Ovary (tissue), 9 donors: Measurements from ENCODE around the gene HMCES. TPM values are rescaled to one million over a fixed set of nuclear protein-coding genes. Genes with fewer than 3 reads are reported as not detected.
"Not testable (repeated sequence)": the region's sequence is repeated elsewhere in the genome, so short reads cannot be mapped to it uniquely, and the experiment has no call there.

ENCODE experiments used
- DNase-seq, 5 donors: peaks; one replicate each; pipeline ENCODE4 v3.0.0-alpha.2; 2019 to 2020
- H3K27ac ChIP-seq, 2 donors: fragments of 200-600 bp; one replicate each; pipeline versions ENCODE4 v1.5.1 to v1.8.0; 2019 to 2022
- H3K27me3 ChIP-seq: fragments of 200-600 bp; one replicate; pipeline ENCODE4 v1.8.0; 2022
- H3K36me3 ChIP-seq: fragments of 200-600 bp; sonication (generic); one replicate; pipeline ENCODE4 v1.5.1; 2019
- H3K4me1 ChIP-seq: one replicate; pipeline ENCODE4 v1.8.1; 2013; ENCODE audit warnings: mild to moderate bottlenecking, moderate library complexity; ENCODE audit not compliant: insufficient read depth
- H3K4me3 ChIP-seq: fragments of 200-600 bp; sonication (generic); one replicate; pipeline ENCODE4 v1.5.1; 2017
- H3K9me3 ChIP-seq, 2 donors: fragments of 200-600 bp in 1 of 2; sonication (generic) in 1 of 2; one replicate each; pipeline versions ENCODE4 v1.5.1 to v1.8.1; 2013 to 2019; ENCODE audit warnings: mild to moderate bottlenecking in 1 of 2, moderate library complexity in 1 of 2
- CTCF ChIP-seq, 3 donors: fragments of 450-650 bp in 2 of 3; fragments of 200-600 bp in 1 of 3; IDR thresholded peaks; one replicate each; pipeline versions ENCODE4 v1.5.1 to v1.8.0; 2016 to 2022; ENCODE audit warnings: antibody characterized with exemption in 3 of 3, mild to moderate bottlenecking in 1 of 3
- EP300 ChIP-seq: sonication (generic); formaldehyde crosslinking; IDR thresholded peaks from one replicate; pipeline ENCODE4 v1.6.1; 2017; ENCODE audit warnings: antibody characterized with exemption
- POLR2A ChIP-seq: fragments of 450-650 bp; IDR thresholded peaks from one replicate; pipeline ENCODE4 v1.6.1; 2017; ENCODE audit warnings: antibody characterized with exemption, mild to moderate bottlenecking, moderate library complexity
- WGBS, 3 donors: extraction: QIAGEN DNeasy Blood & Tissue Kit in 1 of 3; methylation state at CpG; one replicate each; pipeline versions ENCODE4 v1.1.5 to v1.1.7; 2013 to 2017; 5-methylcytosine and 5-hydroxymethylcytosine counted together
- intact Hi-C, 4 donors: fragments of 100-400 bp; cut with DNase I; formaldehyde crosslinking; loops; one replicate each; pipeline versions ENCODE4 v1.11.0 to v1.15.1; 2022 to 2023
- polyA plus RNA-seq, 2 donors: library from polyadenylated mRNA; stranded (reverse); fragments of 200-250 nt in 1 of 2; fragments of 350-450 nt in 1 of 2; fragmentation: Illumina TruSeq in 1 of 2; extraction: RNeasy Lipid Tissue Mini Kit (QIAGEN cat#74804) in 1 of 2; gene quantifications; one replicate each; pipeline ENCODE4 v1.2.3, GENCODE V29; 2013 to 2014
- total RNA-seq, 7 donors: library from RNA; depleted of rRNA in 2 of 7; stranded (reverse); fragments of >200 nt in 2 of 7; fragmentation: NEBNext Ultra II Directional in 3 of 7; extraction: Animal tissue kit (Norgen Biotek cat#: 25700) in 3 of 7; gene quantifications; one replicate each; pipeline versions ENCODE4 v1.1.0 to v1.2.4, GENCODE V29; 2016 to 2023
- donor health status: DM: no; HTN: no; CAD: no; lungs with moderate emphysema.
- donor health status: DM: no; HTN: no; CAD: no.
- donor health status: Bipolar disorder and iron deficiency.
- donor health status: DM: yes; HTN: yes; CAD: no.
- donor health status: DM: no; HTN: no; CAD: no.
- donor health status: DM: yes; HTN: yes; CAD: no.

HMCES gene
- total and polyA plus RNA-seq, 9 donors = 15.5 to 44.5 (median 35.2) TPM

GRCh38 chr3:129345971-129346370 is 67.3 kb downstream of the HMCES start:
- TF ChIP-seq EP300 = no peak
- no peak for TF ChIP-seq POLR2A
- no peak for TF ChIP-seq CTCF (IDR thresholded peaks at IDR 0.05)
- DNase-seq = no peak
- Histone ChIP-seq H3K27ac (no peak overlapping the region), H3K9me3 (no peaks in the 10 kb centered on the region), H3K27me3 (no peaks in the 10 kb centered on the region), H3K4me3 (no peak overlapping the region), H3K4me1 (no peaks in the 10 kb centered on the region), H3K36me3 (no peaks in the 10 kb centered on the region)
- intact Hi-C loops = no loop called here
- 64 to 80% (median 66%) methylated on average over 3 of the region's 3 CpGs for WGBS, 3 donors

- H3K4me1 ChIP-seq = no peaks in the 10 kb centered on the region
- H3K27ac ChIP-seq = no peak overlapping the region
- no peaks in the 10 kb centered on the region for H3K9me3 ChIP-seq
- no peaks in the 10 kb centered on the region for H3K36me3 ChIP-seq
- no peak overlapping the region for H3K4me3 ChIP-seq
- intact Hi-C loops = no loop called here
- no peaks in the 10 kb centered on the region for H3K27me3 ChIP-seq
- WGBS, 3 donors = 38 to 45% (median 39%) methylated on average over 12 of the region's 12 CpGs
- no peak for TF ChIP-seq EP300
- TF ChIP-seq POLR2A = no peak
- TF ChIP-seq CTCF (IDR thresholded peaks at IDR 0.05) = no peak
- DNase-seq = no peak
These were observed 68.2 kb downstream of the HMCES start for GRCh38 chr3:129346695-129347457.

- no peak overlapping the region for H3K27ac ChIP-seq
- intact Hi-C loops = no loop called here
- no peaks in the 10 kb centered on the region for H3K27me3 ChIP-seq
- TF ChIP-seq EP300 (no peak), CTCF (IDR thresholded peaks at IDR 0.05) (no peak), POLR2A (no peak)
- H3K9me3 ChIP-seq = no peaks in the 10 kb centered on the region
- H3K4me1 ChIP-seq = no peaks in the 10 kb centered on the region
- no peak for DNase-seq
- no peaks in the 10 kb centered on the region for H3K36me3 ChIP-seq
- 82 to 86% (median 82%) methylated on average over 8 of the region's 8 CpGs for WGBS, 3 donors
- no peak overlapping the region for H3K4me3 ChIP-seq
These were observed 68.8 kb downstream of the HMCES start for GRCh38 chr3:129347458-129347845.

GRCh38 chr3:129348734-129349133 is 70.1 kb downstream of the HMCES start:
- intact Hi-C loops = no loop called here
- Histone ChIP-seq H3K4me3 (no peak overlapping the region), H3K4me1 (no peaks in the 10 kb centered on the region), H3K9me3 (no peaks in the 10 kb centered on the region), H3K27ac (no peak overlapping the region), H3K36me3 (no peaks in the 10 kb centered on the region), H3K27me3 (no peaks in the 10 kb centered on the region)
- TF ChIP-seq POLR2A (no peak), CTCF (IDR thresholded peaks at IDR 0.05) (no peak)
- no peak for DNase-seq
- 92 to 96% (median 94%) methylated on average over 3 of the region's 3 CpGs for WGBS, 3 donors

- H3K9me3 ChIP-seq, intact Hi-C loops, H3K36me3 ChIP-seq, H3K27ac ChIP-seq, H3K4me3 ChIP-seq, H3K4me1 ChIP-seq, DNase-seq, H3K27me3 ChIP-seq: not testable (repeated sequence)
- WGBS, 3 donors = 41 to 51% (median 48%) methylated on average over 11 of the region's 11 CpGs
These were observed 70.5 kb downstream of the HMCES start for GRCh38 chr3:129349169-129349568.
